Measurements from ENCODE around the gene PCBP3.

Gene PCBP3

DNA sequence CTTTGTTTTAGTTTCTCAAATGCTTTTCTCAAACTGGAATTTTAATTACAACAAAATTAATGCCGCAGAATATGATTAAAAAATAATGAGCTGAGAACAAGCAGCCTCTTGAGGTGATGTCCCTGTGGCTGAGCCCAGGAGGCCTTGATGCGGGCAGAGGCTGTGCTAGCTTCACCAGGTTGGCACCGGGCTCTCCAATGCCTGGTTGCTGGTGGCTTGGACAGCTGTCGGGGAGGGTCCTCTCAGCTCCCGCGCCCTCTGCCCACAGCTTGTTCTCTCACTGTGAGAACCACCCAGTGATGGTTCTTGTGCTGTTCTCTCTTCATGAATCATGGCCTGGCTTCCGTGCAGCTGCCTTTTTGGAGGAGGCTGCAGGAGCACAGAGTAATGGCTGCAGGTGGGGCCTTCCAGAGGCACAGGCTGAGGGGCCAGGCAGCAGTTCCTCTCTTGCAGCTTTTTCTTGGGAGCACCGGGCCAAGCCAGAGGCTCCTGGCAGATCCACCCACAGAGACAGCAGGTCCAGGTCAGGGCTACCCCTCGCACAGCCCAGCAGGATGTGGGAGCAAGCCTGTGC, 156.3 kb downstream of the PCBP3 start:
- no peak for DNase-seq (ENCODE audit: low read depth)
- TF ChIP-seq MYC (IDR thresholded peaks at IDR 0.05; ENCODE audit: low read depth, low read length) (no peak), CTCF (IDR thresholded peaks at IDR 0.05; ENCODE audit: low read depth, low read length) (no peak), POLR2A (IDR thresholded peaks at IDR 0.05; ENCODE audit: extremely low read depth, insufficient read length) (no peak)
- TF ChIP-seq, protein P1, sequence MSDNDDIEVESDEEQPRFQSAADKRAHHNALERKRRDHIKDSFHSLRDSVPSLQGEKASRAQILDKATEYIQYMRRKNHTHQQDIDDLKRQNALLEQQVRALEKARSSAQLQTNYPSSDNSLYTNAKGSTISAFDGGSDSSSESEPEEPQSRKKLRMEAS (IDR thresholded peaks at IDR 0.05; ENCODE audit: low read depth, low read length): no peak
- no peak overlapping the region for H3K4me3 ChIP-seq (ENCODE audit: low read depth, low read length)

- no peak overlapping the region for H3K4me3 ChIP-seq (ENCODE audit: low read depth, low read length)
- DNase-seq (ENCODE audit: low read depth): no peak
- TF ChIP-seq POLR2A (IDR thresholded peaks at IDR 0.05; ENCODE audit: extremely low read depth, insufficient read length) (no peak), CTCF (IDR thresholded peaks at IDR 0.05; ENCODE audit: low read depth, low read length) (no peak), MYC (IDR thresholded peaks at IDR 0.05; ENCODE audit: low read depth, low read length) (no peak)
- TF ChIP-seq, protein P1 (IDR thresholded peaks at IDR 0.05; ENCODE audit: low read depth, low read length): no peak
Observed at GRCh38 chr21:45800339-45801080, 157.0 kb downstream of the PCBP3 start.

- no peak for TF ChIP-seq CTCF (IDR thresholded peaks at IDR 0.05; ENCODE audit: low read depth, low read length)
- no peak for TF ChIP-seq POLR2A (IDR thresholded peaks at IDR 0.05; ENCODE audit: extremely low read depth, insufficient read length)
- TF ChIP-seq MYC (IDR thresholded peaks at IDR 0.05; ENCODE audit: low read depth, low read length): no peak
- TF ChIP-seq, protein P1 (IDR thresholded peaks at IDR 0.05; ENCODE audit: low read depth, low read length): no peak
- no peak overlapping the region for H3K4me3 ChIP-seq (ENCODE audit: low read depth, low read length)
- no peak for DNase-seq (ENCODE audit: low read depth)
Observed at GRCh38 chr21:45801129-45801964, 157.8 kb downstream of the PCBP3 start.

DNA sequence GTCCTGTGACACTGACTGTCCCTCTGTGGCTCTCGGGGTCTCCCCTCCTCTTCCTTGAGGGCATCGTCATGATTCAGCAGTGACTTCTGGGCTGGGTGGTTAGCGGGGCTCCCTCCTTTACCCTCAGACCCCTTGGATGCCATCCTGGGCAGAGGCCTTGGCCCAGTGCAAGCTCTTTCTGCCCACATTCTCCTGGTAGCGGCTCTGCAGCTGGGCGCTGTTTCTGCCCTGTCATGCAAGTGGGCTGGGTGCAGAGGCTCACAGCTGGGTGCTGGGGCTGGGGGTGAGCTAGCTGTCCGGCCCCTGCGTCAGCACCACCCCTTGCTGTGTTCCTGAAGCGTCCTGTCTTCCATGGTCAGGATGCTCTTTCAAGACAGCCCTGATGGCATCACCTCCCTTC, 158.5 kb downstream of the PCBP3 start:
- H3K4me3 ChIP-seq (ENCODE audit: low read depth, low read length): no peak overlapping the region
- DNase-seq (ENCODE audit: low read depth): no peak
- TF ChIP-seq, protein P1 (IDR thresholded peaks at IDR 0.05; ENCODE audit: low read depth, low read length): no peak

DNA sequence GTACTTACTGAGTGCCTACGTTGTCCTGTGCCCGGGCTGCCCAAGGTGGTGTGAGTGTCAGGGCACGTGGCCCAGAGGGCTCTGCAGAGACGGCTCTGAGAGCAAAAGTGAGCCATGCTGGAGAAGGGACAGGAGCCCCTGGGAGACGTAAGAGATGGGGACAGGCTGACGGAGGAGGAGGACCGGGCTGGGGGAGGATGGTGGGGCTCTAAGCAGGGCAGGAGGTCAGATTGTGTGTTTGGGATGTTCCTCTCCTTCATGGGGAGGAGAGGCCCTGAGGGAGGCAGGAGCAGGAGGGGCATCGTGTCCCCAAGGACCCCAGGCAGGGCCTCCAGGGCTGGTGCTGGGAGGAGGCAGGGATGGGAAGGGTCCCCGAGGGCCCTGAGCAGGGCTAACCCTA, 158.9 kb downstream of the PCBP3 start:
- H3K4me3 ChIP-seq (ENCODE audit: low read depth, low read length): no peak overlapping the region
- TF ChIP-seq POLR2A (IDR thresholded peaks at IDR 0.05; ENCODE audit: extremely low read depth, insufficient read length) (no peak), MYC (IDR thresholded peaks at IDR 0.05; ENCODE audit: low read depth, low read length) (no peak), CTCF (IDR thresholded peaks at IDR 0.05; ENCODE audit: low read depth, low read length) (no peak)
- TF ChIP-seq, protein P1 (IDR thresholded peaks at IDR 0.05; ENCODE audit: low read depth, low read length): no peak
- DNase-seq (ENCODE audit: low read depth): no peak
